ENCODE measurements around the gene PASK. TPM values are rescaled to one million over a fixed set of nuclear protein-coding genes. Genes with fewer than 3 reads are reported as not detected.

The PASK gene
- polyA plus RNA-seq, 1 donor: 16.7 TPM

- no peaks in the 10 kb centered on the region for H3K9me3 ChIP-seq (ENCODE audit: control insufficient read depth, low read depth, low read length)
- no peak overlapping the region for H3K4me3 ChIP-seq (ENCODE audit: low read length)
- WGBS (ENCODE audit: insufficient coverage, low lambda C conversion rate): no CpG with 5 or more reads among the region's 25 CpGs
- peaks cover 9% of the 10 kb centered on the region for H3K4me1 ChIP-seq (ENCODE audit: control insufficient read depth, insufficient read depth, low read length)
- H3K36me3 ChIP-seq (ENCODE audit: control insufficient read depth, insufficient read depth, low read length): peaks cover 9% of the 10 kb centered on the region
- H3K27me3 ChIP-seq (ENCODE audit: control insufficient read depth, insufficient read depth, low read length): no peaks in the 10 kb centered on the region
- no peak for DNase-seq
- H3K27ac ChIP-seq (ENCODE audit: low read length): no peak overlapping the region
These were observed 12.5 kb downstream of the PASK start for GRCh38 chr2:241136661-241137260.

DNA sequence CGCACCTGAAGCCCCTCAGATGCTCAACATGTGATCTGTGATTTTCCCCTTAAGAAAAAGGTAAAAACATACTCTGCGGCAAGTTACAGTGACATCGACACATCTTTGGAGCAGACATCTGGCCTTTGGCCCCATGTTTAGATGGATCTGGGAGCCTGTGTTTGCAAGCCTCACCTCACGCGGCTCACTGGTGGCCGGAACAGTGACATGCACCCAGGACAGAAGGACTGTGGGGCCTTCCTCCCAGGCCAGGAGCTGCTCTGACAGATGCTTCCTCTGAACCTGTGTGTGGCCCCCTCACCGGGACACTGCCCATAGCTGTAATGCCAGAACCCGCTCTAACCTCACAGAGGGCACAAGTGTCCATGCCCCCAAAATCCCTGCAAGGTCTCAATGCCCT, 13.1 kb downstream of the PASK start:
- H3K4me1 ChIP-seq (ENCODE audit: control insufficient read depth, insufficient read depth, low read length): peaks cover 9% of the 10 kb centered on the region
- no peaks in the 10 kb centered on the region for H3K9me3 ChIP-seq (ENCODE audit: control insufficient read depth, low read depth, low read length)
- H3K36me3 ChIP-seq (ENCODE audit: control insufficient read depth, insufficient read depth, low read length): peaks cover 9% of the 10 kb centered on the region
- H3K4me3 ChIP-seq (ENCODE audit: low read length): no peak overlapping the region
- peak overlapping the region; percentile 51 for H3K27ac ChIP-seq (ENCODE audit: low read length)
- WGBS (ENCODE audit: insufficient coverage, low lambda C conversion rate): no CpG with 5 or more reads among the region's 8 CpGs
- no peak for DNase-seq
- no peaks in the 10 kb centered on the region for H3K27me3 ChIP-seq (ENCODE audit: control insufficient read depth, insufficient read depth, low read length)

GRCh38 chr2:241135737-241136136, 13.5 kb downstream of the PASK start:
- peak overlapping the region; percentile 51 for H3K27ac ChIP-seq (ENCODE audit: low read length)
- H3K4me1 ChIP-seq (ENCODE audit: control insufficient read depth, insufficient read depth, low read length): peaks cover 9% of the 10 kb centered on the region
- no peaks in the 10 kb centered on the region for H3K27me3 ChIP-seq (ENCODE audit: control insufficient read depth, insufficient read depth, low read length)
- WGBS (ENCODE audit: insufficient coverage, low lambda C conversion rate): no CpG with 5 or more reads among the region's 9 CpGs
- DNase-seq: peak; percentile 66 to 92
- H3K36me3 ChIP-seq (ENCODE audit: control insufficient read depth, insufficient read depth, low read length): peaks cover 9% of the 10 kb centered on the region
- H3K9me3 ChIP-seq (ENCODE audit: control insufficient read depth, low read depth, low read length): no peaks in the 10 kb centered on the region
- no peak overlapping the region for H3K4me3 ChIP-seq (ENCODE audit: low read length)

DNA sequence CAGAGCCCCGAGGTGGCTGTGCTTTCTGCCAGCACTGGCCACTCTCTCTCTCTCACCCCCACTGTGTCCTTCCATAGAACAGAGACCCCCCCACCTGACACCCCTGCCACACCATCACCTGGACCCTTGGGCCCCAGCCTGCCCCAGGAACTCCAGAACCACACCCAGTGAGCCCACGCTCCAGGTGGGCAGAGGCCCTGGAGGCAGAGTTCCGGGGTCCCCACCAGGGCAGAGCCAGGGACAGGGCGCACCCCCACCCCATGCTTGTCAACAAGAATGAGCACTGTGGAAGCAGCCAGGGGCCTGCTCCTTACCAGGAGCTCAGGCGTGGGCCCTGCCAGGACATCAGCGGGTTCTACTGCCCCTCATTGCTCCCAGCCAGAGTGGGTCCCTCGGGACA, 14.6 kb downstream of the PASK start:
- Histone ChIP-seq H3K4me1 (ENCODE audit: control insufficient read depth, insufficient read depth, low read length) (peaks cover 9% of the 10 kb centered on the region), H3K27ac (ENCODE audit: low read length) (no peak overlapping the region), H3K4me3 (ENCODE audit: low read length) (no peak overlapping the region), H3K36me3 (ENCODE audit: control insufficient read depth, insufficient read depth, low read length) (peaks cover 7% of the 10 kb centered on the region), H3K9me3 (ENCODE audit: control insufficient read depth, low read depth, low read length) (no peaks in the 10 kb centered on the region), H3K27me3 (ENCODE audit: control insufficient read depth, insufficient read depth, low read length) (no peaks in the 10 kb centered on the region)
- no peak for DNase-seq
- no CpG with 5 or more reads among the region's 7 CpGs for whole genome bisulfite sequencing (ENCODE audit: insufficient coverage, low lambda C conversion rate)

GRCh38 chr2:241133436-241133820, 15.8 kb downstream of the PASK start:
- no CpG with 5 or more reads among the region's 10 CpGs for WGBS (ENCODE audit: insufficient coverage, low lambda C conversion rate)
- no peak overlapping the region for H3K27ac ChIP-seq (ENCODE audit: low read length)
- no peaks in the 10 kb centered on the region for H3K27me3 ChIP-seq (ENCODE audit: control insufficient read depth, insufficient read depth, low read length)
- H3K9me3 ChIP-seq (ENCODE audit: control insufficient read depth, low read depth, low read length): no peaks in the 10 kb centered on the region
- H3K4me1 ChIP-seq (ENCODE audit: control insufficient read depth, insufficient read depth, low read length): peaks cover 9% of the 10 kb centered on the region
- peaks cover 7% of the 10 kb centered on the region for H3K36me3 ChIP-seq (ENCODE audit: control insufficient read depth, insufficient read depth, low read length)
- H3K4me3 ChIP-seq (ENCODE audit: low read length): no peak overlapping the region
- no peak for DNase-seq

GRCh38 chr2:241132538-241133435, 16.5 kb downstream of the PASK start:
- Histone ChIP-seq H3K4me1 (ENCODE audit: control insufficient read depth, insufficient read depth, low read length) (peaks cover 9% of the 10 kb centered on the region), H3K27ac (ENCODE audit: low read length) (no peak overlapping the region), H3K27me3 (ENCODE audit: control insufficient read depth, insufficient read depth, low read length) (no peaks in the 10 kb centered on the region), H3K4me3 (ENCODE audit: low read length) (no peak overlapping the region), H3K9me3 (ENCODE audit: control insufficient read depth, low read depth, low read length) (no peaks in the 10 kb centered on the region), H3K36me3 (ENCODE audit: control insufficient read depth, insufficient read depth, low read length) (peaks cover 4% of the 10 kb centered on the region)
- no CpG with 5 or more reads among the region's 14 CpGs for WGBS (ENCODE audit: insufficient coverage, low lambda C conversion rate)
- DNase-seq: no peak

GRCh38 chr2:241131531-241131930, 17.7 kb downstream of the PASK start:
- DNase-seq: no peak
- peaks cover 9% of the 10 kb centered on the region for H3K4me1 ChIP-seq (ENCODE audit: control insufficient read depth, insufficient read depth, low read length)
- WGBS (ENCODE audit: insufficient coverage, low lambda C conversion rate): no CpG with 5 or more reads among the region's 7 CpGs

GRCh38 chr2:241130316-241130715, 19.0 kb downstream of the PASK start:
- Histone ChIP-seq H3K27ac (ENCODE audit: low read length) (no peak overlapping the region), H3K4me3 (ENCODE audit: low read length) (no peak overlapping the region), H3K9me3 (ENCODE audit: control insufficient read depth, low read depth, low read length) (no peaks in the 10 kb centered on the region), H3K4me1 (ENCODE audit: control insufficient read depth, insufficient read depth, low read length) (no peaks in the 10 kb centered on the region), H3K27me3 (ENCODE audit: control insufficient read depth, insufficient read depth, low read length) (no peaks in the 10 kb centered on the region), H3K36me3 (ENCODE audit: control insufficient read depth, insufficient read depth, low read length) (peaks cover 13% of the 10 kb centered on the region)
- DNase-seq: no peak
- WGBS (ENCODE audit: insufficient coverage, low lambda C conversion rate): no CpG with 5 or more reads among the region's 16 CpGs

More at GRCh38 chr2:241131531-241131930, 17.7 kb downstream of the PASK start:
- Histone ChIP-seq H3K27ac (ENCODE audit: low read length) (no peak overlapping the region), H3K27me3 (ENCODE audit: control insufficient read depth, insufficient read depth, low read length) (no peaks in the 10 kb centered on the region), H3K4me3 (ENCODE audit: low read length) (no peak overlapping the region), H3K9me3 (ENCODE audit: control insufficient read depth, low read depth, low read length) (no peaks in the 10 kb centered on the region), H3K36me3 (ENCODE audit: control insufficient read depth, insufficient read depth, low read length) (peaks cover 3% of the 10 kb centered on the region)

- WGBS (ENCODE audit: insufficient coverage, low lambda C conversion rate): no CpG with 5 or more reads among the region's 12 CpGs
- Histone ChIP-seq H3K27ac (ENCODE audit: low read length) (no peak overlapping the region), H3K27me3 (ENCODE audit: control insufficient read depth, insufficient read depth, low read length) (no peaks in the 10 kb centered on the region), H3K36me3 (ENCODE audit: control insufficient read depth, insufficient read depth, low read length) (peaks cover 13% of the 10 kb centered on the region), H3K4me1 (ENCODE audit: control insufficient read depth, insufficient read depth, low read length) (no peaks in the 10 kb centered on the region), H3K9me3 (ENCODE audit: control insufficient read depth, low read depth, low read length) (no peaks in the 10 kb centered on the region), H3K4me3 (ENCODE audit: low read length) (no peak overlapping the region)
- DNase-seq: no peak
These were observed 20.0 kb downstream of the PASK start for GRCh38 chr2:241129086-241129871.

- Histone ChIP-seq H3K9me3 (ENCODE audit: control insufficient read depth, low read depth, low read length) (no peaks in the 10 kb centered on the region), H3K4me1 (ENCODE audit: control insufficient read depth, insufficient read depth, low read length) (no peaks in the 10 kb centered on the region), H3K27ac (ENCODE audit: low read length) (no peak overlapping the region), H3K36me3 (ENCODE audit: control insufficient read depth, insufficient read depth, low read length) (peaks cover 16% of the 10 kb centered on the region), H3K27me3 (ENCODE audit: control insufficient read depth, insufficient read depth, low read length) (no peaks in the 10 kb centered on the region), H3K4me3 (ENCODE audit: low read length) (no peak overlapping the region)
- WGBS (ENCODE audit: insufficient coverage, low lambda C conversion rate): no CpG with 5 or more reads among the region's 8 CpGs
- DNase-seq: no peak
These were observed 21.0 kb downstream of the PASK start for GRCh38 chr2:241128266-241128665.
